ENCODE data around the gene PPP1R18.

The PPP1R18 gene

DNA sequence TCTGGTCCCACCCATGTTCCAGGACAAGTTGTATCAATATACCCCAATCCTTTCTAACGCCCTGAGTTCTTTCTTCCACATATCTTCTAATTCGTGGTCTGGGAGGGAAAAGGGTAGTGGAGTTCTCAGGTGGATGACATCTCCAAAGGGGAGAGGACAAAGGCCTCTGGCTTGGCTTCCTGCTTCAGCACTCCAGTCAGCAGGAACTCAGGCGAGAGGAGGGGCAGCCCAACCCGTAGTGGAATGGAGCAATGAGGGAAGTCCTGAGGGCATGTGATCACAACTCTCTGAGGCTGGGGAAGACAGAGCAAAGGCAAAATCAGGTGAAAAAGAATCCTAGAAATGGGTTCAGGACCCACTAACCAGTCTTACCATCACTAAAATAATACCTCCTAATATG is 13.9 kb upstream of the PPP1R18 start:
- no peak for DNase-seq
- ChIA-PET CTCF (interaction anchor here (1.0 to 2.5 kb wide), 2 partner anchors 19 to 22 kb away, joined by 3 to 9 read pairs; no protein-coding TSS in a partner anchor), POLR2A (no interaction called here)
- Histone ChIP-seq H3K9me3 (ENCODE audit: control extremely low read depth in 1 of 5, control insufficient read depth in 4 of 5, insufficient read depth in 2 of 5, low read depth in 1 of 5, low read length in 4 of 5) (no peaks in the 10 kb centered on the region), H3K4me1 (ENCODE audit: control extremely low read depth in 1 of 4, control insufficient read depth in 4 of 4, insufficient read depth in 4 of 4, low read length in 3 of 4) (no peaks in the 10 kb centered on the region), H3K27me3 (replicated peaks in 2 of 5; ENCODE audit: control insufficient read depth in 4 of 5, insufficient read depth in 5 of 5, low read length in 4 of 5) (no peaks in the 10 kb centered on the region), H3K4me3 (ENCODE audit: control insufficient read depth in 1 of 7, extremely low read depth in 1 of 7, insufficient read depth in 4 of 7, low read depth in 2 of 7, low read length in 6 of 7) (no peak overlapping the region), H3K27ac (ENCODE audit: insufficient read depth in 1 of 2, low read depth in 1 of 2, low read length in 2 of 2, poor library complexity in 1 of 2, severe bottlenecking in 2 of 2) (no peak overlapping the region), H3K36me3 (ENCODE audit: control insufficient read depth in 4 of 4, insufficient read depth in 4 of 4, low read length in 3 of 4) (peaks cover 10 to 33% (median 30%) of the 10 kb centered on the region in 4 experiments)
- 63% methylated on average over 2 of the region's 4 CpGs for WGBS (ENCODE audit: insufficient coverage)

DNA sequence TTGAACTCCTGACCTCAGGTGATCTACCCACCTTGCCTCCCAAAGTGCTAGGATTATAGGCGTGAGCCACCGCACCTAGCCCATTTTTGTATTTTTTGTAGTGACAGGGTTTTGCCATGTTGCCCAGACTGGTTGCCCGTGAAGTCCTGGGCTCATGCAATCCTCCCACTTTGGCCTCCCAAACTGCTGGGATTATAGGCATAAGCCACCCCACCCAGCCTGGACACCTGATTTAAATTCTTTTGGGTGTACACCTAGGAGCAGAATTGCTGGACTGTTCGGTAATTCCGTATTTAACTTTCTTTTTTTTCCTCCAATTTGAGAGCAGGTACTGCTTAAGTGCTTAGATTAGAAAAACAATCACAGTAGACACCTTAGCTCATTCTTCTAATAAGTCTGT is 10.0 kb upstream of the PPP1R18 start:
- Histone ChIP-seq H3K27ac (ENCODE audit: insufficient read depth in 1 of 2, low read depth in 1 of 2, low read length in 2 of 2, poor library complexity in 1 of 2, severe bottlenecking in 2 of 2) (no peak overlapping the region), H3K4me3 (ENCODE audit: control insufficient read depth in 1 of 7, extremely low read depth in 1 of 7, insufficient read depth in 4 of 7, low read depth in 2 of 7, low read length in 6 of 7) (no peak overlapping the region), H3K27me3 (replicated peaks in 2 of 5; ENCODE audit: control insufficient read depth in 4 of 5, insufficient read depth in 5 of 5, low read length in 4 of 5) (no peaks in the 10 kb centered on the region), H3K9me3 (ENCODE audit: control extremely low read depth in 1 of 5, control insufficient read depth in 4 of 5, insufficient read depth in 2 of 5, low read depth in 1 of 5, low read length in 4 of 5) (no peaks in the 10 kb centered on the region), H3K36me3 (ENCODE audit: control insufficient read depth in 4 of 4, insufficient read depth in 4 of 4, low read length in 3 of 4) (peaks cover 2 to 7% (median 6%) of the 10 kb centered on the region in 4 experiments), H3K4me1 (ENCODE audit: control extremely low read depth in 1 of 4, control insufficient read depth in 4 of 4, insufficient read depth in 4 of 4, low read length in 3 of 4) (peaks cover 0 to 2% (median under 1%) of the 10 kb centered on the region in 4 experiments)
- 100% methylated on average over 3 of the region's 5 CpGs for WGBS (ENCODE audit: insufficient coverage)
- POLR2A ChIA-PET = no interaction called here
- CTCF ChIA-PET = interaction anchor here (1.3 kb wide), 1 partner anchor 17 kb away, joined by 4 read pairs; no protein-coding TSS in a partner anchor
- no peak for DNase-seq

DNA sequence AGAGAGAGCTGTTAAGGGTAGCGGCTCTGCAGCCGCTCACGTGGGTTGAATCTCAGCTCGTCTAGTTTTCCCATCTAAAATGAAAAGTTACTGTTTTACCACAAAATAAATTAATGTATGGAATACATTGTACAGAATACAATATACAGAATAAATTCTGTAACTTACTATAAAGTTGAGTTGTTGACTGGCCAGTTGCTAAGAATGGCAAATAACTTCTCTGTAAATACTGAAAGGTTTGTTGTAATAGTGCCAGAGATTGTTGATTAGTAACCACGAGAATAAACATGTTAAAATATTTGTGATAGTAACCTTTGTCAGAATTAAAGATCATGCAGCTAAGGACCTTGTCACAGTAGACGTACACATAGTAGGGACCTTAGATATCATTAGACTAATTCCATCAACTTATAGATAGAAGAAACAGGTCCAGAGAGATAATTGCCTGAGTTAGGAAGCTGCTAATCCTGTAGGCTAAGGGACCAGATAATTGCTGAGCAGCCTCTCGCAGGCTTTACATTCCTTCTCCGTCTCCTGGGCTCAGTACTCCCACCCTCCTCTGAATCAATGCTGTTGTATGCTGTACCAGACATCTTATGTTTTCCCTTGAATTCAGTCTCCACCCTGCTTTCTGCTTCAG is 4.9 kb upstream of the PPP1R18 start:
- peak overlapping the region in 1 of 2 experiments; percentile 59 for H3K27ac ChIP-seq (ENCODE audit: insufficient read depth in 1 of 2, low read depth in 1 of 2, low read length in 2 of 2, poor library complexity in 1 of 2, severe bottlenecking in 2 of 2)
- CTCF ChIA-PET = interaction anchor here (1.1 to 5.2 kb wide), 6 partner anchors 11 to 64 kb away, joined by 4 to 37 read pairs (median 8); partner anchors contain the start of genes ATAT1 and MDC1
- no peaks in the 10 kb centered on the region for H3K9me3 ChIP-seq (ENCODE audit: control extremely low read depth in 1 of 5, control insufficient read depth in 4 of 5, insufficient read depth in 2 of 5, low read depth in 1 of 5, low read length in 4 of 5)
- H3K4me1 ChIP-seq (ENCODE audit: control extremely low read depth in 1 of 4, control insufficient read depth in 4 of 4, insufficient read depth in 4 of 4, low read length in 3 of 4) = peaks cover 12 to 42% (median 38%) of the 10 kb centered on the region in 4 experiments
- H3K4me3 ChIP-seq (ENCODE audit: control insufficient read depth in 1 of 7, extremely low read depth in 1 of 7, insufficient read depth in 4 of 7, low read depth in 2 of 7, low read length in 6 of 7) = peak overlapping the region; percentile 83 to 96 (median 86)
- no peaks in the 10 kb centered on the region for H3K27me3 ChIP-seq (replicated peaks in 2 of 5; ENCODE audit: control insufficient read depth in 4 of 5, insufficient read depth in 5 of 5, low read length in 4 of 5)
- WGBS (ENCODE audit: insufficient coverage) = 76% methylated on average over 2 of the region's 8 CpGs
- H3K36me3 ChIP-seq (ENCODE audit: control insufficient read depth in 4 of 4, insufficient read depth in 4 of 4, low read length in 3 of 4) = peaks cover 0 to 4% (median 0%) of the 10 kb centered on the region in 4 experiments
- peak in 1 of 3 donors; percentile 23 for DNase-seq
- POLR2A ChIA-PET = interaction anchor here (1.0 kb wide), 1 partner anchor 9 kb away, joined by 3 read pairs; no protein-coding TSS in a partner anchor

DNA sequence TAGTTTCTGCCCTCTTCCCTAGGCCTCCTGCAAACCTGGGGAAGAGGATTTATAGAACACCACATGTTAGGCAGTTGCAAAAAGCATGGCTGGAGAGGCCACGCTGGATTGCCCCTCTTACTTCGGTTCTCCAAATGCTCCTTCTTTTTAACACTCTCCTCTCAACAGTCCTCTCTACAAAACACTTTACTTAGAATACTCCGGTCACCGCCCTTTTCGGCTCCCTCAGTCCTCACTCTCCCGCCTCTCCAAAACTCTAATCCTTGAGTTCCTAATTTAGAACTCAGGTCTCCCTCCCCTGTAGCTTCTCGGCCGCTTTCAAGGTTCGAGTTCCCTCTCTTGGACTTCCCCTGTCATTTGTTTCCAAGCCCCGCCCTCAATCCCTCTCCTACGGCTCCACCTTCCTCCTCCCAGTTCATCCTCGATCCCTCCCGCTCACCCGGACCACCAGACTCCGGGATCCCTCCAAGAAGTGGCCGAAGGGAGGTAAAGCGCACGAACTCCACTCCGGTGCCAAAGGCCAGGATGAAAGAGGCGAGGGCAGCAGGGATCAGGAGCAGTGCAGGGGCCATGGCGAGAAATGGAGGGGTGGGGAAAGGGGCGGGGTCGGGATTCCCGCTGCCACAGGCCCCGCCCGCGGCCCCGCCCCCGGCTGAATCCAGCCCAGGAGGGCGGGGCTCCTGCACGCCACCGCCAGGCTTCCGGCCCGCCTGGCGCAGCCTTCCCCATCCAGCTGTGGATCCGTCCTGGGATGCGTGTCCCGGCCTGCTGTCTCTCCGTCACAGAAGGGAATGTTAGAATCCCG is 4.2 kb upstream of the PPP1R18 start, which contains the start of gene NRM:
TSS of gene NRM (minus strand) at position 582 of the 805 bp plus-strand sequence. CDS start at position 572, 10 bp downstream.
- under 1% methylated on average over 38 of the region's 40 CpGs for WGBS (ENCODE audit: insufficient coverage)
- CTCF ChIA-PET = interaction anchor here (1.0 to 5.2 kb wide), 8 partner anchors 11 to 64 kb away, joined by 3 to 37 read pairs (median 8); partner anchors contain the start of genes ATAT1 and MDC1
- peaks cover 12 to 49% (median 44%) of the 10 kb centered on the region in 4 experiments for H3K4me1 ChIP-seq (ENCODE audit: control extremely low read depth in 1 of 4, control insufficient read depth in 4 of 4, insufficient read depth in 4 of 4, low read length in 3 of 4)
- POLR2A ChIA-PET = interaction anchor here (0.8 to 1.2 kb wide), 3 partner anchors 8 to 76 kb away, joined by 3 to 9 read pairs (median 3); no protein-coding TSS in a partner anchor
- DNase-seq = peak; percentile 51 to 61 (median 60)
- no peaks in the 10 kb centered on the region for H3K27me3 ChIP-seq (replicated peaks in 2 of 5; ENCODE audit: control insufficient read depth in 4 of 5, insufficient read depth in 5 of 5, low read length in 4 of 5)
- H3K27ac ChIP-seq (ENCODE audit: insufficient read depth in 1 of 2, low read depth in 1 of 2, low read length in 2 of 2, poor library complexity in 1 of 2, severe bottlenecking in 2 of 2) = peak within 1 kb of the TSS in 1 of 2 experiments; percentile 59
- H3K36me3 ChIP-seq (ENCODE audit: control insufficient read depth in 4 of 4, insufficient read depth in 4 of 4, low read length in 3 of 4) = peaks cover 0 to 4% (median 0%) of the 10 kb centered on the region in 4 experiments
- peak within 1 kb of the TSS; percentile 83 to 96 (median 86) for H3K4me3 ChIP-seq (ENCODE audit: control insufficient read depth in 1 of 7, extremely low read depth in 1 of 7, insufficient read depth in 4 of 7, low read depth in 2 of 7, low read length in 6 of 7)
- no peaks in the 10 kb centered on the region for H3K9me3 ChIP-seq (ENCODE audit: control extremely low read depth in 1 of 5, control insufficient read depth in 4 of 5, insufficient read depth in 2 of 5, low read depth in 1 of 5, low read length in 4 of 5)

DNA sequence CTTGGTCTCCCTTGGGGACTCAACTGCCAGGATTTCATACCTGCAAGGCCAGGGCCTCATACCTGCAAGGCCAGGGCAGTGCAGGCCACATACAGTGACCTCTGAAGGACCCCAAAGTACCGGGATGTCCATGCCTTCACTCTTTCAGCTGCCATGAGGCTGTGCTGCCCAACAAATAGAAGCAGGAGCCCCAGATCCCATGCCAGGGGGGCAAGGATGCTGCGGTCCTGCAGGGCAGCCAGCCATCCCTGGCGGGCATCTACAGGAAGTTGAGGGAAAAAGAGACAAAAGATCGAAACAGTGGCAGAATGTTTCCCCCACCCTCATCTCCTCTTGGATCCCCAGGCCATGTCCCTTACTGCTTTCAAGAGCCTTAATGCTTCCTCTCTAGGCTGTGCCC is 3.5 kb upstream of the PPP1R18 start:
- peaks cover 0 to 8% (median 0%) of the 10 kb centered on the region in 4 experiments for H3K36me3 ChIP-seq (ENCODE audit: control insufficient read depth in 4 of 4, insufficient read depth in 4 of 4, low read length in 3 of 4)
- no peaks in the 10 kb centered on the region for H3K27me3 ChIP-seq (replicated peaks in 2 of 5; ENCODE audit: control insufficient read depth in 4 of 5, insufficient read depth in 5 of 5, low read length in 4 of 5)
- peak overlapping the region in 1 of 2 experiments; percentile 59 for H3K27ac ChIP-seq (ENCODE audit: insufficient read depth in 1 of 2, low read depth in 1 of 2, low read length in 2 of 2, poor library complexity in 1 of 2, severe bottlenecking in 2 of 2)
- H3K9me3 ChIP-seq (ENCODE audit: control extremely low read depth in 1 of 5, control insufficient read depth in 4 of 5, insufficient read depth in 2 of 5, low read depth in 1 of 5, low read length in 4 of 5) = no peaks in the 10 kb centered on the region
- DNase-seq = no peak
- 46% methylated on average over 4 of the region's 4 CpGs for WGBS (ENCODE audit: insufficient coverage)
- ChIA-PET POLR2A (interaction anchor here (0.8 to 1.2 kb wide), 2 partner anchors 31 to 38 kb away, joined by 3 to 9 read pairs; no protein-coding TSS in a partner anchor), CTCF (interaction anchor here (1.0 to 5.2 kb wide), 6 partner anchors 10 to 33 kb away, joined by 3 to 37 read pairs (median 8); partner anchors contain the start of gene MDC1)
- peaks cover 15 to 56% (median 50%) of the 10 kb centered on the region in 4 experiments for H3K4me1 ChIP-seq (ENCODE audit: control extremely low read depth in 1 of 4, control insufficient read depth in 4 of 4, insufficient read depth in 4 of 4, low read length in 3 of 4)
- H3K4me3 ChIP-seq (ENCODE audit: control insufficient read depth in 1 of 7, extremely low read depth in 1 of 7, insufficient read depth in 4 of 7, low read depth in 2 of 7, low read length in 6 of 7) = peak overlapping the region in 6 of 7 experiments; percentile 83 to 96 (median 86)

DNA sequence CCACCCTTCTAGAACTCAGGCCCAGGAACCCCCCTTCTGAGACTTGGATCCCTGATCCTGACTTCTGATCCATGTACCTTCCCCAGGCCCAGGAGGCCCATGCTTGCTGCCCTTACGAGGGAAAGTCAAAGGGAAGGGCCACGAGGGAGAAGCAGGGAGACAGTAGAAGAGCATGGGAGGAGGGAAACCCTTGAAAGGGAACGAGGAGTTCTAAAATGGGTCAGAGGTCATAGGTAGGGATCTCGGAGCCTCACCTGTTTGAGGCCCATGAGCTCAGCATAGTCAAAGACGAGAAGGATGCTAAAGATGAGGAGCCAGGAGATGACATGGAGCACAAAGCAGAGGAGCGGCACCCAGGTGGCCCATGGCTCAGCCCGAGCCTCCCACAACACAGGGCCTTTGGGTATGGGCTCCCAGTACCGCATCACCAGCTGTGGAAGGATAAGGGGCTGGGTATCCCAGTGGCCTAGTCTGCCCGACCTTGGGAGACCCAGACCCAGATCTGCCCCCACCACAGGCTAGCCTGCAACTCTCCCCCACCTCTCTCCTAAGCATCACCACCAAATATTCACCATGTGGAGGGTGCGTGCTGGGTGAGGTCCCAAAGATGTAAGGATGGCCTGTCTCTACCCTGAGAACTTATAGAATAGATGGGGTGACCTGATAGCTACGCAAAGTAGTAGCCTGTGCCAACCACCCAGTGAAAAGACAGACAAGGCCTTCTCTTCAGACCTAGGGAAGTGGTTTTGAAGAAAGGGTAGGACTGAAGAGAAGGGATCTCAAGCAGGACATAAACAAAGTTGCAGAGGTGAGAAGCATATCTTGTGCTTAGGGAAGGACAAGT is 2.8 kb upstream of the PPP1R18 start:
- WGBS (ENCODE audit: insufficient coverage) = 88% methylated on average over 9 of the region's 11 CpGs
- H3K9me3 ChIP-seq (ENCODE audit: control extremely low read depth in 1 of 5, control insufficient read depth in 4 of 5, insufficient read depth in 2 of 5, low read depth in 1 of 5, low read length in 4 of 5) = no peaks in the 10 kb centered on the region
- peaks cover 16 to 59% (median 55%) of the 10 kb centered on the region in 4 experiments for H3K4me1 ChIP-seq (ENCODE audit: control extremely low read depth in 1 of 4, control insufficient read depth in 4 of 4, insufficient read depth in 4 of 4, low read length in 3 of 4)
- peaks cover 0 to 9% (median 0%) of the 10 kb centered on the region in 4 experiments for H3K36me3 ChIP-seq (ENCODE audit: control insufficient read depth in 4 of 4, insufficient read depth in 4 of 4, low read length in 3 of 4)
- H3K4me3 ChIP-seq (ENCODE audit: control insufficient read depth in 1 of 7, extremely low read depth in 1 of 7, insufficient read depth in 4 of 7, low read depth in 2 of 7, low read length in 6 of 7) = peak overlapping the region in 3 of 7 experiments; percentile 83 to 86 (median 86)
- ChIA-PET POLR2A (interaction anchor here (0.5 to 1.2 kb wide), 4 partner anchors 28 to 110 kb away, joined by 3 to 9 read pairs (median 3); no protein-coding TSS in a partner anchor), CTCF (interaction anchor here (0.9 to 5.2 kb wide), 16 partner anchors 9 to 145 kb away, joined by 3 to 37 read pairs (median 4); partner anchors contain the start of genes MDC1 and TUBB)
- no peaks in the 10 kb centered on the region for H3K27me3 ChIP-seq (replicated peaks in 2 of 5; ENCODE audit: control insufficient read depth in 4 of 5, insufficient read depth in 5 of 5, low read length in 4 of 5)
- H3K27ac ChIP-seq (ENCODE audit: insufficient read depth in 1 of 2, low read depth in 1 of 2, low read length in 2 of 2, poor library complexity in 1 of 2, severe bottlenecking in 2 of 2) = peak overlapping the region in 1 of 2 experiments; percentile 59
- no peak for DNase-seq
